GM18507 (cell line): ENCODE results near the gene TNNT1.
"Not testable (repeated sequence)": the region's sequence is repeated elsewhere in the genome, so short reads cannot be mapped to it uniquely, and the experiment has no call there.

Source experiments
- DNase-seq: peaks from one replicate; pipeline ENCODE4 v3.0.0; 2011; ENCODE audit warnings: low read depth; ENCODE audit not compliant: insufficient read length; ENCODE audit errors: extremely low spot score
- FAIRE-seq: peaks from 2 replicates; lab custom pipeline; 2011; peaks lifted over from hg19 to GRCh38; lab: Jason Lieb, UNC

TNNT1 gene

DNA sequence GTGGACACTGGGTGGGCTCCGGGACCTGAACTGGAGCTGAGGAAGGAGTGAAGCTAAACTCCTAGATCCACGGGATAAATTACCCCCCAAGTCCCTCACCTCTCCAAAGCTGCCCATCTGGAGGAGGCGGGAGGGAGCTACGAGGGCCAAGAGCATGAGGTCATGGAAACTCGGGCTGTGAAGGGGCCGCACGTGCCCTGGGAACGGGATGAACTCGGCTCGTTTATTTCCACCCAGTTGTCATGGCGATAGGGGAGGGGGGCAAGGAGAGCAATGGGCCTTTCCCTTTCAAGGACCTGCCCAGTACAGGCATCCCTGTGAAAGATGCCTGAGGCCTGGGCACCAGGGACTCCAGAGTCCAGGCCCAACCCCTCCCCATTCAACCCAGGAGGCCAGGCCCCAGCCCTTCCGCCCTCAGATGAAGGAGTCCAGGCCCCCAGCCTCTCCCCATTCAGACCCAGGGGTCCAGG, 35.4 kb downstream of the TNNT1 start:
- FAIRE-seq (no peak), DNase-seq (no peak)

DNA sequence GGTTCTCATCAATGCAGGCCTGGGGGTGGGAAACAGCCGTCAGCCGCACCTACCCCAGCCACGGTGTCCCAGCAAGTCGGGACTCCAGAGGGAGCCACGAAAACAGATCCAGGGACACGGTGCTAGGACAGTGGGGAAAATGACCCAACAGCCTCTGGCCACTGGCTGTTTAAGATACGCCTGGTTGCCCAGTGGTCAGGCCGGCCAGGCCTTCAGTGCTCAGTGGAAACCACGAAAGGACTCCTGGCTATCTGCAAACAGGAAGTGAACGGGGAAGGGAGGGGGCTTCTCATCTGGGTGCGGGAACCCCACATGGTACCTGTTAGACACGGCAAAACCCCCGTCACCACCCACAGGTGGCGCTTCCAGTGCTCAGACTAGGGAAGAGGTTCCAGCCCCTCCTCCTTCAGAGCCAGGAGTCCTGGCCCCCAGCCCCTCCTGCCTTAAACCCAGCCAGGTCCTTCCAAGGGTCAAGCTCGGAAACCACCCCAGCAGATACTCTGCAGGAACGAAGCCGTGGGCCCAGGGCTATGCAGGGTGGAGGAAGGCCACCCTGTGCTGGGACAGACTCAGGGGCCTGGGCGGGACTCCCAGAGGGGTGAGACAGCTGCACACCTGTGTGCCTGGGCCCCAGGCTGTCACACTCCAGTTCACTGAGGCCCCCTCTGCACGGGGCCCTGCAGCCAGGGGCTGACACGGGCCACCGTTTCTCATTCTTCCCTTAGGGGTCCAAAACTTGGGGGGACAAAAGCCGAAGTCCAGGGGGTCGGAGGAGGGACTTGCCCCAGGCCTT, 36.0 kb downstream of the TNNT1 start:
- DNase-seq, result no peak
- no peak for FAIRE-seq

DNA sequence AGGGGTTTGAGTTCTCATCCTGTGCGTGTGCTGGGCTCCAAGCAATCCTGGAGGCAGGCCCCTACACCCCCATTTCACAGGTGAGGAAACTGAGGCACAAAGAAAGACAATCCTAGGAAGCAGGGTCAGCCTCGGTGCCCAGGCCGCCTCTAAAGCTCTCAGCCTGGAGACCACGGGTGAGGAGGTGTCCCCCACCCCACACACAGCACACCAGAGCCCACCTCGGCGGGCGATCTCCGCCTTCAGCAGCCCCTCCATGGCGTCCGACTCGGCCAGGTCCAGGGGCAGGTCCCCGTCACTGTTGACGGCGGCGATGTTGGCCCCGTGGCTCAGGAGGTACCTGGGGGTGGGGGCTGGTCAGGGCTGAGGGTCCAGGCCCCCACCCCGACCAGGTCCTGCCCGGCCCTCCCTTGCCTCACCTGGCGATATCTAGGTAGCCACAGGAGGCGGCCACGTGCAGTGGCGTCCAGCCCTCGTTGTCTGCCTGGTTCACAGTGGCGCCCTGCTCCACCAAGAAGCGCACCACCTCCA, 36.7 kb downstream of the TNNT1 start:
- DNase-seq (no peak), FAIRE-seq (no peak)

DNA sequence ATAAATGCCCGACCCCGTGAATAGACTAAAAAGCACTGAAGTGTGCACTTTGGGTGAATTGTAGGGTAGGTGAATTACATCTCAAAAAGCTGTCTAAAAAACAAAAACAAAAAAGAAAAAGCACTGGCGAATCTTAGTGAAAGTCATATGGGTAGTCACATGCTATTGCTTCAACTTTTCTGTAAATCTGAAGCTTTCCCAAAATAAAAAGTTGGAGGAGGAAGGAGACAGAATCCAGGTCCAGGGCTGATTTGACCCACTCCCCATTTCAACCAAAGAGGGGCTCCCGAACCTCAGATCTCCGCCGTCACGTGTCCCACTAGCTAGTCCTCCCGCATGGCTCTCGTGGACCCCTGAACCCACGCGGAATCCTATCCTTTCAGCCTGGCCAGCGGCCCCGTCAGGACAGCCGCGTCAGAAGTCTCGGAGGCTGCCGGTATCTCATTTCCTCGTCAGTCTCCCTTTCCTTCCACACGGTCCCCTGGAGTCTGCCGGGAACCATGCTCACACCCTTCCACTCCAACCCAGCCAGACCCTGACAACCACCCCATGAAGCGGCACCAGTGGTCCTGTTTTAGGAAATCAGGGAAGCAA, 37.7 kb downstream of the TNNT1 start:
- DNase-seq, result no peak
- no peak for FAIRE-seq

DNA sequence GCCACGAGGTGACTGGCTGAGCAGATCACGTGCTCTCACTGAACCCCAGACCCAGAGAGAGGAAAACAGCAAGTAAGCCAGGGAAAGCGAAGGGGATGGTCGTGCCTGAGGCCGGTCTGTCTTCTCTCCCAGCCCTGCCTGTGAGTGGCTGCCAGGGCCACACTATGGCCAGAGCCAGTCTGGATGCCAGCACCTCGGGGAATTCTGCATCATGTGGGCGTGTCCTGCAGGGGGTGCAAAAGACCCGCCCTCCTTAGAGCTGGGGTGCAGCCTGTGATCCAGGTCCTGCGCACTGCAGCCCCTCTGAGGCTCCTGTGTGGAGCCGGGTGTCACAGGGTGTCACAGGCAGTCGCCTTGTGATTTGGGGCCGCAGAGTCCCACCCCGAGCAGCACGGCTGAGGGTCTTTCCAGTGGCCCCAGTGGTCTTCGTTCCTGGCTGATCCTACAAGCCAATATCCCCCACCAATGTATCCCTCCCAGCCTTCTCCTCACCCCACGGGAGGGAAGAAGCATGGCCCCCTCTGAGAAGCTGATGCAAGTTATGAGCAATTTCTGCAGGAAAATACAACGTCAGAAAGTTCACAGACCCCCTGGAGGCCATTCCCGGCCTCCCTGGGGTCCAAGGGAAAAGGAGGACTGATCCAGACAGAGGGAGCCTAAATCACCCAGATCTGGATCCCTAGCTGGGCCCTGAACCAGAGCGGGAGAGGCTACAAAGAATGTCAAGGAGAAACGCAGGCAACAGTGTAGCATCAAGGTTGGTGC, 39.3 kb downstream of the TNNT1 start:
- FAIRE-seq (no peak), DNase-seq (no peak)

DNA sequence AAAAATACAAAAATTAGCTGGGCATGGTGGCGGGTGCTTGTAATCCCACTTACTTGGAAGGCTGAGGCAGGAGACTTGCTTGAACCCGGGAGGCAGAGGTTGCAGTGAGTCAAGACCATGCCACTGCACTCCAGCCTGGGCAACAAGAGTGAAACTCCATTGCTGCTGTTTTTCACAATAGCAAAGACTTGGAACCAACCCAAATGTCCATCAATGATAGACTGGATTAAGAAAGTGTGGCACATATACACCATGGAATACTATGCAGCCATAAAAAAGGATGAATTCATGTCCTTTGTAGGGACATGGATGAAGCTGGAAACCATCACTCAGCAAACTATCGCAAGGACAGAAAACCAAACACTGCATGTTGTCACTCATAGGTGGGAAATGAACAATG, 41.8 kb downstream of the TNNT1 start:
- not testable (repeated sequence) for DNase-seq, FAIRE-seq

DNA sequence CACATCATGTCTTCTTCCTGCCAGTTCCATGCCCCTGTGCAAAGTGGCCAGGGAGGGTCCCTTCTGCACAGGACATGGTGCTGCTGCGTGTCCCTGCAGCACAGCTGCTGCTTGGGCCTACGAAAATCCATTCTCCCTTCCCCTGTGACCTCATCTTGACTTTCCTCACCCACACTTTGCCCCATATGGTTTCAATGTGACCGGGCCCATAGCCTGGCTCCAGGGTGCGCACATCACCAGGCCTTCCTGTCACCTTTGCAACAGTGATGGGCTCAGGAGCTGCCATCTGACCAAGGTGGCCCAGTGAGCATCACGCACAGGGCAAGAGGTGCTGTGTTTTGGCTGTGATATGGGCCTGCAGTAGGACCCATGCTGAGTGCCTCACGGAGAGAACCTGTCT, 42.4 kb downstream of the TNNT1 start:
- no peak for FAIRE-seq

DNA sequence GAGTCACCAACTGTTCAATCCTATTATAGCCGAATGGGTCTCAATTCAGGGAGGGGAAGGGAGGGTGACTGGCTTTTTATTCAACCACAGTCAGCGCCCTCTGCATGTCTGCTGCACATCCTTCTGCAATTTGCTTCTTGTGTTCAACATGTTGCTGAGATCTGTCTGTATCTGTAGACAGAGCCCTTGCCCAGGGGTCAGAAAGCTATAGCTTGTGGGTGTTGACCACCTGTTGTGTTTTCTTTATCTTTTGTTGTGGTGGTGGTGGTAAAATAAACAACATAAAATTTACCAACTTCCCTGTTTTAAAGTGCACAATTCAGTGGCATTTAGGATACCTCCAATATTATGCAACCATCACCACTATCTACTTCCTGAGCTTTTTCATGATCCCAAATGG, 43.8 kb downstream of the TNNT1 start:
- DNase-seq (no peak), FAIRE-seq (no peak)

More for the DNA sequence above, 42.4 kb downstream of the TNNT1 start:
- DNase-seq, result no peak

DNA sequence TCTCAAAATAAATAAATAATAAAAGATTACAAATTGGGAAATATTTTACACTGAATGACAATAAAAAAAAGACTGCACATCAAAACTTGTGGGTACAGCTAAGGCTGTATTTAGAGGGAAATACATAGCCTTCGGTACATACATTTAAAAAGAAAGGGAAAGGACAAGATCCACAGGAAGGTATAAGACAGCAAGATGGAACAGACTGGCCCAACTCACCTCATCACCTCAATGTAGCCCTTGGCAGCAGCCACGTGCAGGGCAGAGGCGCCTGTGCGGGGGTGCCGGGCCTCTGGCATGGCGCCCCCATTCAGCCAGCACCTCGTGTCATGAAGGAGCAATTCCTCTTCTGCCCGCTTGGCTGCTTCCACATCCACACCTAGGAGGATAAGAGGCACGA, 45.8 kb downstream of the TNNT1 start:
- DNase-seq (no peak), FAIRE-seq (no peak)

DNA sequence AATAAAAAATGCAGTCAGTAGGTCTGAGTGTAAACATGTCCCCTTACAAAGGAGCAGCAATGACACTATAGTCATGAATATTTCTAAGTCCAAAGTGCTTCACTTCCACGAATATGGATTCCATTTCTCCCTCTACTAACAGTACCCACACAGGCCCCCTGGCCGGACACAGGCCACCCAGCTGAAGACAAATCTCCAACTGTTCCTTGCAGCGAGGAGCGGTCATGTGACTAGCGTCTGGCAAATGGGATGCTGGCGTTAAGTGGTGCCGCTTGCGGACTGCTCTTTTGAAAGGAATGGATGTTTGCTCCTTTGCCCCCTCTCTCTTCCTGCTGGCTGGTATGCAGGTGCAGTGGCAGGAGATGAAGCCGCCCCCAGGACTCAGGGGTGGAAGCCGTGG, 47.7 kb downstream of the TNNT1 start:
- DNase-seq (no peak), FAIRE-seq (no peak)

DNA sequence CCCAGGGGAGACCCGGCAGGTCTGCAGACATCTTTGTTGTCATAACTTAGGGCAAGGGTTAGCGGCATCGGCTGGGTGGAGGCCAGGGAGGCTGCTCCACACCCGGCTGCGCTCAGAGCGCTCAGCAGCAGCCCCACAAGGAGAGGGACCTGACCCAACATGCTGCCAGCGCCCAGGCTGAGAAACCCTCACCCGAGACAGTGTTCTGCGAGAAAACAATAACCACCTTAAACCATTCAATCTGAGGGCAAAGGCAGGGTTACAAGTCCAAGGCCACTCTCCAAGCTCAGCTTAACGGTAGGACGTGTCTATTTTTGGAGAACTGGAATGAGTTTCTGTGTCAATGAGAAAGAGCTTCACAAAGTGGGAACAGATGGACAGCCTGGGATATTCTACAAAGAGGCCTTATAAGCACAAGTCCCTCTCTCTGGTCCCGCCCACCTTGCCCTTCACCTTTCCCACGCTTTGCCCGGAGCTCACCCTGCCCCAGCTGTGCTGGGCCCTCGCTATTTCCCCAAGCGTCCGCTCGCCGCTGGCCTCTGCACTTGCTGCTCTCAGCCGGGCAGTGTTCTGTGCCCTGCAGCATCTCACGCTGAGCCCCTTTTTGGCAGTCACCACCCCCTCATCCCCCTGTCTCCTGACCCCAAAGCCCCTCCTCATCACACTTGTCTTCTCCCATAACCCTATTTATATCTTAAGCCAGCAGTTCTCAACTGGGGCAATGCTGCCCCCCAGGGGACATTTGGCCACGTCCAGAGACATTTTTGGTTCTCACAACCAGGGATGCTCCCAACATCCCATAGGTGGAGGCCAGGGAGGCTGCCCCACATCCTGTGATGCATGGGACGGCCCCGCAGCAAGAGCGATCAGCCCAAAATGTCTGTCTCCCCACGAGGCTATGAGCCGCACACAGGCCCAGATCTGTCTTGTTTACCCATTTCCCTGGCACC, 49.2 kb downstream of the TNNT1 start:
- DNase-seq (no peak), FAIRE-seq (no peak)

DNA sequence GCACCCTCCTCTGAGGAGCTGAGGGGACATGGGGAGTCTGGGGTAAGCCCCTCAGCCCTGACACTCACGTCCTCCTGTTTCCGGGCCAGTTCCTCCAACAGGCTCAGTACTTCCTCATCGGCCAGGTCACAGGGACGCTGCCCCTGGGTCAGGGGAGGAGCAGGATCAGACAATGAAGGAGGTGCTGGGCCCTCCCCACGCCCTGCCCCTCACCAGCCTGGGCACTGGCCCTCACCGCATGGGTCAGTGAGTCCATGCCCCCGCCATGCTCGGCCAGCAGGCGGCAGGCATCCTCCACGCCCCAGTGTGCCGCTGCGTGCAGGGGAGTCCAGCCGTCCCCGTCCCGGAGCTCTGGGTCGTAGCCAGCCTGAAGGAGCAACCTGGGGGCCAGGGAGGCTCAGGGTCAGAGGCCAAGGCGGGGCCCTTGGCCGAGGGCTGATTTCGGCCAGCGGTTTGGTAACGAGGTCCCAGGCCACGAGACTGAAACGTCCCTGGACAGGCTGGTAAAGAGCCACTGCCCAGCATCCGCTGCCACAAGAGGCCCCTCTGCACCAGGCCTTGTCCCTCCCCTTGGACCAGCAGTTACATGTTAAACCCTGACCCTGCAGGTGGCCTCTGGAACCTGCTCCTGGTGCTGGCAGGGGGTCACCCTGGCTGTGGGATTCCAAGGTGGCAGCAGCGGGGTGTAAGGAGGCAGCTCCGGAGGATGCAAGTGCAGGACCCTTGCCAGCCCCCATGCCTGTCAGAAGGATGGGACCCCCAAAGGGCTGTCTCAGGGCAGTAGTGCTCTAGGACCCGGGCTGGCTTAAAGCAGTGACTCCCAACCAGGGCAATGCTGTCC, 50.1 kb downstream of the TNNT1 start:
- DNase-seq (no peak), FAIRE-seq (no peak)

DNA sequence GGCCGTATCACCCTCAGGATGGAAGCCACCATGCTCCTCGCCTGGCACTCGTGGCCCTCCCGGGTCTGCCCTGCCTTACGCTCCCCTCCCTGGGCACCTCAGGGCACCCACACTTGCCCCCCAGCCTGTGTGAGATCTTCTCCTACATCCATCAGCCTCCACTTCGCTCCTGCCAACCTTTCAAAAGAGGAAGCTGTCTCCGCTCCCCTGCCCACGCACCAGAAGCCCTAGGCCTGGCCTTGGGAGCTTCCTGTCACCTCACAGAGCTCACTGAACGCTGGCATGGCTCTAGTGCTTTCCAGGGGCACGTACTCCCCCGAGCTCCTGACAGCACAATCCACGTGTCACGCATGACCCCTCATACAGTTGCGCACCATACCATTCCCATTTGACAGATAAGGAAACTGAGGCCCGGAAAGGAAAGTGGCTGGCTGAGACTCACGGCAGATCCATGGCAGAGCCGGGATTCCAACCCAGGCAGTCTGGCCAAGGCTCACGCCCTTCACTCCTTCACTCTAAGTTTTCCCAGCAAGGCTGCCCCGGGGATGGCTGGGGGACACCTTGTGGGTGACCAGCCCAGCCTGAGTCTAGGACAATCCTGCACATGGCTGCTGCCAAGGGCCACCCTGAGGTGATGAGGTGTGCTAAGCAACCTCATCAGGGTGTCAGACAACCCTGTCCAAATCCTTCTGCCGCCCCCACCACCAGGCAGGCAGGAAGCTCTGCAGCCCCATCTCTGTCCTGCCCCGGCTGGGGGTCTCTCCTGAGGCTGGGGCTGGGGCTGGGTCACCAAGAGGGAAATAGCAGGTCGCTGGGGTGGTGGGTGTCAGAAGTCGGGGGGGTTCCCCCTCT, 50.9 kb downstream of the TNNT1 start:
- DNase-seq, result no peak
- no peak for FAIRE-seq

DNA sequence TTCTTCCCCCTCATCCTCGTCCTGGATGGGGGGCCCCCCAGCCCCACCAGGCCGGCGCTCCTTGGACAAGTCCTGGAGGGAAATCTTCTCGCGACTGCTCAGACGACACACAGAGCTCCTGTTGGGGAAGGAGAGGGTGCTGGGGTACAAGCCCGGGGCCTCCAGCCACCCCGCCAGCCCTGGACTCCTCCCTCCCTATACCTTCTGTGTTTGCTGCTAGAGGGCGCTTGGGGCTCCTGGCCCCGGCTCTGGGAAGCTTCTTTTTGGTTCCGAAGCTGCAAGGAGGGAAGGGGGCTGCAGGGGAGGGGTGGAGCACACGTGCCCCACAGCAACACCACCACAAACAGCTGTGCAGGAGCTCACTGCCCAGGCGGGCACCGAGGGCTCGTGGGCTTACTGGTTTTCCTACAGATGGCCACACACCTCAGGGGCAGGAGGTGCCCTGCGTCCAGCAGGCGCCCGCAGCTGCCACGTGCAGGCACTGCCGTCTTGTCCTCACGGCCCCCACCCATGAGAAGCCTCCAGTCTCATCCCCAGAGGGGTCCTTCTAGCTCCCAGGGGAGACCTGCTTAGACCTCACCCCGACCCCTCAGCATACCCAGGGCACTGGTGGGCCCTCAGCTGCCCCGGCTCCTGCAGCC, 52.8 kb downstream of the TNNT1 start:
- no peak for DNase-seq
- FAIRE-seq, result no peak

DNA sequence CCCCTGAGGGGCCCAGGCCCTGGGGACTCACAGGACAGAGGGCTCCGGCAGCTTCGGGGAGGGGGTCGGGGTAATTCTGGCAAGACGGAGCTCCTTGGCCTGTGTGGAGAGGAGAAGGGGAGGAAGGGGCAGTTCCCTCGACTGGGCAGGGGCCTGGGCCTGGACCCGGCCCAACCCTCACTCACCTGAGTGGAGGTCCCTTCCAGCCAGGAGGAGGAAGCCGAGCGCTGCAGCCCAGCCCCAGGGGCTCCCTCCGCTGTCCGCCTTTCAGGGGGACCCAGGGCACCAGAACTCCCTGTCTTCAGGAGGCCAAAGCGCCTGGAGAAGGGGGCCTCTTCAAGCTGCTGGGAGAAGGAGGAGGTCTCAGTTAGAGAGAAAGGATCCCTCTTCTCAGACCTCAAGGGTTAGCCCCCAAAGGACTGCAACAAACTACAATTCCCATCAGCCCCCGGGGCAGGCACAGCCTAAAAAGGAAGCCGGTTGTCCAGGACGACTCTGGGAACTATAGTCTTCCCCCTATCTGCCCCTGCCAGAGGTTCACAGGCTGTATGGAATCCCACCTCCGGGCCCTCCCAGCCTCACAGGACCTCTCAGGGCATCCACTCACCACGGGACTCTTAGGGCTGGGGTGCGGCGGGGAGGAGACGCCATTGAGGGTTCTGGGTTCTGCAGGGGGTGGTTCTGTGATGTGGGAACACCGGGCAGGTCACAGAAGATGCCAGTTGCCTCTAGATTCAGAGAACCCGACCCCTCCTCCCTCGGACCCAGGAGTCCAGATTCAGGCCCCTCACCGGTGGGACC, 53.5 kb downstream of the TNNT1 start:
- DNase-seq, result no peak
- FAIRE-seq, result no peak
